HepG2 (cell line): ENCODE results near the gene PRKCB. TPM values are rescaled to one million over a fixed set of nuclear protein-coding genes. Genes with fewer than 3 reads are reported as not detected.
A peak's percentile ranks its signal among the peaks of the same experiment; 100 is the strongest.

Source experiments
- CCDC6 ChIP-seq: sonication (generic); formaldehyde crosslinking; IDR thresholded peaks from 2 replicates; pipeline ENCODE4 v1.8.1; 2022; ENCODE audit warnings: mild to moderate bottlenecking, missing genetic modification reagents, moderate library complexity
- ERF ChIP-seq: IDR thresholded peaks from 2 replicates; pipeline ENCODE4 v1.6.1; 2018; ENCODE audit warnings: missing biosample characterization, missing genetic modification reagents
- HINFP ChIP-seq: sonication (generic); formaldehyde crosslinking; IDR thresholded peaks from 2 replicates; pipeline ENCODE4 v1.4.0; 2020; ENCODE audit warnings: low read depth, mild to moderate bottlenecking, missing genetic modification reagents
- HMG20B ChIP-seq: conservative IDR thresholded peaks from 2 replicates; pipeline ENCODE4 v1.6.1; 2016; ENCODE audit warnings: missing genetic modification reagents, missing compliant biosample characterization
- KDM1A ChIP-seq: IDR thresholded peaks from 2 replicates; pipeline ENCODE4 v1.6.1; 2016; ENCODE audit warnings: missing compliant biosample characterization
- KLF11 ChIP-seq: IDR thresholded peaks from 2 replicates; pipeline ENCODE4 v1.6.1; 2016; ENCODE audit warnings: missing compliant biosample characterization
- MAZ ChIP-seq, 2 experiments: sonication (generic) in 1 of 2; formaldehyde crosslinking in 1 of 2; IDR thresholded peaks; 2 replicates each; pipeline versions ENCODE4 v1.5.0 to v1.6.1; 2012 to 2020; ENCODE audit warnings: low read depth in 2 of 2, mild to moderate bottlenecking in 2 of 2, borderline replicate concordance in 1 of 2, improper control_type of control experiment in 1 of 2, low read length in 1 of 2, missing genetic modification reagents in 1 of 2, moderate library complexity in 1 of 2
- PATZ1 ChIP-seq: sonication (generic); formaldehyde crosslinking; IDR thresholded peaks from 2 replicates; pipeline ENCODE4 v1.4.0; 2020; ENCODE audit warnings: missing genetic modification reagents
- ZNF142 ChIP-seq: sonication (generic); formaldehyde crosslinking; IDR thresholded peaks from 2 replicates; pipeline ENCODE4 v1.4.0; 2020; ENCODE audit warnings: missing genetic modification reagents
- ZNF572 ChIP-seq: sonication (generic); formaldehyde crosslinking; IDR thresholded peaks from 2 replicates; pipeline ENCODE4 v1.5.1; 2020; ENCODE audit warnings: mild to moderate bottlenecking, missing genetic modification reagents
- ZNF691 ChIP-seq: sonication (generic); formaldehyde crosslinking; IDR thresholded peaks from 2 replicates; pipeline ENCODE4 v1.4.0; 2020; ENCODE audit warnings: missing genetic modification reagents, low read depth, mild to moderate bottlenecking, borderline replicate concordance
- polyA plus RNA-seq, 8 experiments: library from polyadenylated mRNA; depleted of rRNA in 3 of 8; stranded (reverse) in 7 of 8; unstranded in 1 of 8; fragments of >200 nt; fragmentation: Illumina TruSeq in 4 of 8; extraction: Trizol in 4 of 8; gene quantifications; 2 replicates each; pipeline versions ENCODE4 v1.2.1 to v1.2.3, GENCODE V29; 2011 to 2016; ENCODE audit warnings: low read depth in 4 of 8, missing spikeins in 1 of 8, mixed read lengths in 1 of 8; ENCODE audit not compliant: insufficient read depth in 1 of 8
- total RNA-seq, 5 experiments: library from RNA; depleted of rRNA; stranded (reverse); fragments of >200 nt; fragmentation: Illumina TruSeq; extraction: Trizol; gene quantifications; 2 replicates each; pipeline ENCODE4 v1.2.3, GENCODE V29; 2016; ENCODE audit warnings: low read depth in 1 of 5
- TF ChIP-seq, protein P1 (sequence below): sonication (generic); formaldehyde crosslinking; IDR thresholded peaks from 2 replicates; pipeline ENCODE4 v1.8.0; 2022; ENCODE audit warnings: mild to moderate bottlenecking, missing genetic modification reagents; ENCODE audit not compliant: insufficient replicate concordance

The PRKCB gene
- total and polyA plus RNA-seq, 2 of the 13 experiments (the other 11 are each of a cell fraction or from before 2014, with no cell fraction given): 0.01 TPM; not detected in 1

GRCh38 chr16:24255456-24256371 is 419.9 kb downstream of the PRKCB start, which contains the start of gene CACNG3 (continued):
- TF ChIP-seq ZNF142 (CRISPR knock-in tag) (no peak), ZNF572 (CRISPR knock-in tag) (no peak), ERF (CRISPR knock-in tag) (peak; percentile 39; the same call in 1 of the 2 replicates), KLF11 (CRISPR knock-in tag) (peak; percentile 34; the same call in 1 of the 2 replicates), ZNF691 (CRISPR knock-in tag) (no peak), HINFP (no peak), MAZ (IDR thresholded peaks at IDR 0.05; ENCODE audit: borderline replicate concordance, low read depth, low read length) (no peak), MAZ (CRISPR knock-in tag; IDR thresholded peaks at IDR 0.05; ENCODE audit: low read depth) (no peak), CCDC6 (no peak), KDM1A (CRISPR knock-in tag) (no peak), PATZ1 (CRISPR knock-in tag) (peak; percentile 51; the same call in 1 of the 2 replicates), HMG20B (CRISPR knock-in tag) (no peak)
- TF ChIP-seq, protein P1, sequence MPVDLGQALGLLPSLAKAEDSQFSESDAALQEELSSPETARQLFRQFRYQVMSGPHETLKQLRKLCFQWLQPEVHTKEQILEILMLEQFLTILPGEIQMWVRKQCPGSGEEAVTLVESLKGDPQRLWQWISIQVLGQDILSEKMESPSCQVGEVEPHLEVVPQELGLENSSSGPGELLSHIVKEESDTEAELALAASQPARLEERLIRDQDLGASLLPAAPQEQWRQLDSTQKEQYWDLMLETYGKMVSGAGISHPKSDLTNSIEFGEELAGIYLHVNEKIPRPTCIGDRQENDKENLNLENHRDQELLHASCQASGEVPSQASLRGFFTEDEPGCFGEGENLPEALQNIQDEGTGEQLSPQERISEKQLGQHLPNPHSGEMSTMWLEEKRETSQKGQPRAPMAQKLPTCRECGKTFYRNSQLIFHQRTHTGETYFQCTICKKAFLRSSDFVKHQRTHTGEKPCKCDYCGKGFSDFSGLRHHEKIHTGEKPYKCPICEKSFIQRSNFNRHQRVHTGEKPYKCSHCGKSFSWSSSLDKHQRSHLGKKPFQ (CRISPR knock-in tag): no peak
